Pons (tissue), 1 donor: Measurements from ENCODE around the gene FSTL4.

ENCODE experiments used
- DNase-seq: peaks from one replicate; pipeline ENCODE4 v3.0.0-alpha.2; 2016; ENCODE audit warnings: low spot score

Gene FSTL4

DNA sequence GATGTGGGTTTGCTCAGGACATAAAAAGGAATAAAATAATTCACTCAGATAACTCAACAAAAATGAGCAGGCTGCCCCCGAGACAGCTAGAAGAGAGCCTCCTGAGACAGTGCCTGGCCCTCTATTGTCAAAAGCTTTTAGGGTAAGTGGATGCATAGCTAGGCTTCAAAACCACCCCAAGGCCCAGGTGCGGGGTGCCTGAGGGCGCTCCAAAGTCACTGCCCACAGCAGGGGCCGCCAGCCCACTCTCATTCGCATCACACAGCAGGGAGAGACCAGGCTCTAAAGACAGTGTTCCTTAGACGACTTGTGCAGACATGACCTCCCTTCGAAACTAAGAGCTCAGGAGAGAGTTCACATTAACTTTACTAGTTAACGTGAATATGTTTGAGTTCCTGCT is 271.5 kb downstream of the FSTL4 start:
- no peak for DNase-seq

- DNase-seq = no peak
Measured at GRCh38 chr5:133340002-133340755, 272.2 kb downstream of the FSTL4 start.

GRCh38 chr5:133338504-133339355 is 273.6 kb downstream of the FSTL4 start:
- DNase-seq = no peak

GRCh38 chr5:133337795-133338445 is 274.4 kb downstream of the FSTL4 start:
- DNase-seq = no peak

DNA sequence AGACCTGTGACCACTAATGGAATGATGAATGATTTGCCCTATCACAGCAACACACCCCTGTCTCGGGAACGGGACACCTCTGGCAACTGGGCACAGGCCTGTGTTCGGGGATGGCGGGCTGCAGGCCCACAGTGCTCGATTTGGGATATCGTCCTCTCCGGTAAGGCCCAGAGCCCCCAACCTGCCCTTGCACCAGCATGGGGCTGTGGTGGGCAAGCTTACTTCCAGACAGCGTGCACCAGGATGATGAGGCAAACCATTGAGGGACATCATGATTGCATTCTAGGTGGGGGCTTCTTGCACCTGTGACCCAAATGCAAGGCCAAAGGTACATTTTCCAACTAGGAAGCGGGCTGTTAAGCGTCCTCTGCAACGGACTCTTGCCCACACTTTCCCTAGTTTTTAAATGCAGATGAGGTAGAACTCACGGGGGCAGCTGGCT is 275.4 kb downstream of the FSTL4 start:
- no peak for DNase-seq

DNA sequence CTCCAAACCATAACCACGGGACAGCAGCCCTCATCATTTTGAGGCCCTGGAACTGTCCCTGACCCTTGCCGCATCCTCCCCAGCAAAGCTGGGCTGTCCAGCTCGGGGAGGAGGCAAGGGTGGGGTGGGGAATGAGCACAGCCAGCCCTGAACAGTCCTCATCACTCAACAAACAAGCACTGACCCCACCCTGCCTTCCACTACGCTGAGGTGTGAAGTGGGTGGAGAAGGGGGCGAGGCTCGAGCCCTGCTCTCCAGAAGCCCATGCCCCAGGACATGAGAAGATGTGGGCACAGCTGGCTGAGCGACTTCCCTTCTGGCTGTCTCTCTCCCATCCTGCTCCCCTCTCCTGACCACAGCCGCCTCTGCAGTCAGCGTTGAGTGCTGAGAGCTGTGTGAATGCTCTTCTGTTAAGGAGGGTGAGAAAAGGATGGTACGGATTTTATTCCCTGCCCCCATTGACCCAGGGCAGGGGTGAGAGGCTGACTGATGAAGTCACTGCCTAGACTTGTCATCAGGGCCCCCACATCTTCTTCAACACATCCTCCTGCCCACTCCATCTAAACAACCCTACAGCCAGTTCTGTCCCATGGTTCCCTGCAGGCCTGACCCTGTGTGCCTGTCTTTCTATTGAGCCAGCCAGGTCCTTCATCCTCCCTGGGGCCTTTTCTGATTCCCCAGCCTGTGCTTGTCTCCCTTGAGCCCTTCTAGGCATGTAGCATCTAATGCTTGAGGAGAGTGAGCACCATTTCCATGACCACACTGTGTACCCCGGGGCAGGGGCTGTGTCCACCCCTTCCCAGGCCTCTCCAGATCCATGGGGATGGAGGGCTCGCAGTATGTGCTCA is 276.0 kb downstream of the FSTL4 start:
- DNase-seq = peak; percentile 1

- no peak for DNase-seq
Measured at GRCh38 chr5:133334796-133335639, 277.3 kb downstream of the FSTL4 start.

DNA sequence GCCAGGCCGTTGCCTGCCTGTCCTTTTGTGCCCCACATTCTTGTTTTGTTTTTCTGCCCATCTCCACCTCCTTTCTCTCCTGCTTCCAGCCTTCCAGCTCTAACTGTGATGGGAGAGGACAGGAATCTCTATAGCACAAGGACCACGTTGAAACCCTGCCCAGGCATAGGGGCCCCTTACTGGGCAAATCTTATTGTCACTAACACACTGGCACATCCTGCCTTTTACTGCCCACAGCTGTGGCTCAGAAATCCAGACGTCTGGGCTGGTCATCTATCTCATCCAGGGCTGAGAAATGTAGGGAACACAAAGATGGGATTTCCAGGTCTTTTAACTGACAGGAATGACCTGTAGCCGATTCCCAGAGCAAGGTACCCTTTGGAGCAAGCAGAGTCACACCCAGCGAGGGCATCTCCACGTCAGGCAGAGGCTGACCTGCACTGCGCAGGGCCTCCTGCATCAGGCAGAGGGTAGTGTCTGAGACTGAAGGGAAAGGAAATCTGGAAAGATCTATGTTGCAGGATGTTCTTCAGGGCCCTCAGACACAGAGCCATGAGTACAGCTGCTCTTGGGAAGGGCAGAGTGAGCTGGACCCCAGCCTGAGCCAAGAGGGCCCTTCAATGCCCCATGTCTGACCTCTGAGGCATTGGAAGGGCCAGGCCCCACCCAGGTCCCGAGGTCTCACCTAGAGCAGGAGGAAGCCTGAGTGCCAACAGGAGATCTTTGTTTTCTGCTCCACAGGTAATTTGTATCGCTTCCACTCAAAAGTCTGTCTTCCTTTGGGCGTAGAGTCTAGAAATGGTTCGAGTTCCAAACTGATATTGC is 278.8 kb downstream of the FSTL4 start:
- no peak for DNase-seq

DNA sequence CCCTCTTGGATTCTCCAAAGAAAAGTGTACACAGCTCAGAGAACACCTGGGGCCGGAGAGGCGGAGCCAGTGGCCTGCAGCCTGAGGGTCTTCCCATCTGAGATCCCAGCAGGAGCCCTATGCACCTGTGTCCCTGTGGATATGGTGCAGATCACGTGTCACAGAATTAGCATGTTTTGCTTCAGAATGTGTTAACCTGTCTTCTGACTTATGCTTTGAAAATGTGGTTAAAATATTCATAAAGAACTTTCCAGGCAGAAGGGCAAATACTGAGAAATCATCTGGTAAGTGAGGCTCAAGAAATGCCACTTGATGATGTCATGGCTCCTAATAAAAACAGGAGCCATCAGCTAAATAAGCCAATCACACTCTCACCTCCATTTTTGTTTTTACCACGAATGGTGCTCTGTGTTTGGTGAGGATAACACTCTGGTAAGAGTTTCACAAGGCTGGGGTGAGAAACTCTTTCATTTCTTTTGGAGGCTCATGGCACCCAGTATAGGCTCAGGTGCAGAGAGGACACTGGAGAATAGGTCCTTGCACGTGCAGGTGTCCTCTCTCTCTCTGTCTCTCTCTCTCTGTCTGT is 279.8 kb downstream of the FSTL4 start:
- DNase-seq = no peak

DNA sequence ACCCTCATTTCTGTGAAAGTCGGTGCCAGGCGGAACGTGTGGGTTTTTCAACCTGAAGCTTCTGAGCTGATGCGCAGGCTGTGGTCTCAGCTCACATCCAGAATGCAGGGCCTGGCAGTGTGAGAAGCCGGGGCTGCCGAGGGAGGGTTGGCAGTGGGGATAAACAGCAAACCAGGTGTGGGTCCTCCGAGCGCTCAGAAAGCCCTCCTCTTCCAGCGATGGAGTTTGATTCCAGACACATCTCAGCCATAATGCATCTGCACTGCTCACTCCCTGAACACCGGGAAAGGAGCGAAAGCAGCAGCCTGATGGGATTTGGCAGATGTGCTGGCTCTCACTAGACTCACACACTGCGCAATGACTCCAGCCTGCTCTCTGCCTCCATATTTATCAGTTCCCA is 280.4 kb downstream of the FSTL4 start:
- no peak for DNase-seq

- no peak for DNase-seq
Measured at GRCh38 chr5:133330956-133331355, 281.4 kb downstream of the FSTL4 start.

DNA sequence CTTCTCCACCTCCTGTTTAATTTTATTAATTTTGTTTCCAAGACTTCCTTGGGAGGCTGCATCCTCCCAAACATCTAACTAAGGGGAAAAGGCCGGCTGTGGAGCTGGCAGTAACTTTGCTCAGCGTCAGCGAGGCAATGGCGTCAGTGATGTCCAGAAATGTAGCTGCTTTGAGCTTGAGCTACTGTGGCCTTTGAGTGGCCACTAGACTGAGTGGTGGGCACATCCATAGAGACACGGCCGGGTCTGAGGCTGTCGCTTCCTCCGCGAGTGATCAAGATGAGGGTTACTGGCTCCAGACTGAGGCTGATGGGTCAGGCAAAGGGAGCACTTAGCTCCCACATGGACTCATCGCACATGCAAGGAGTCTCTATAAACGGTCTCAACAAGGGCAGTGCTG is 283.5 kb downstream of the FSTL4 start:
- no peak for DNase-seq

GRCh38 chr5:133327946-133328401 is 284.4 kb downstream of the FSTL4 start:
- no peak for DNase-seq

DNA sequence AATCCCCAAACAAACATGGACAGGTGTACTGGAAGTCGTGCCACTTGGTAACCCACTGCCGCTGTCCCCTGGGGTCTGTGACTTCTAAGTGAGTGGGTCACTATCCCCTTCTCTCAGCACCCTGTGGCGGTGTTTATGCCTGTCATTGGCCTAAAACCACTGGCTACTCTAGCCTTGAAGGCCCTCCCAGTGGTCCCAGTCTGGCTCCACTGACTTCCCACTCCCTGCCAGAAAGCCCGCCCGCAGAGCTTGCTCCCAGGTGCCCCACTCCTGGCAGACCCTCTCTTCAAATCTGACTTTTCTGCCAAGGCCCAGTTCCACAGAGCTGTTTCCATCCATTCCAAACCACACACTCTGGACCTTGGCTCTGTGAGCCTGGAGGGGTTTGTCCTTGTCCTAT is 286.0 kb downstream of the FSTL4 start:
- no peak for DNase-seq

- DNase-seq = no peak
Measured at GRCh38 chr5:133325864-133326263, 286.5 kb downstream of the FSTL4 start.

DNA sequence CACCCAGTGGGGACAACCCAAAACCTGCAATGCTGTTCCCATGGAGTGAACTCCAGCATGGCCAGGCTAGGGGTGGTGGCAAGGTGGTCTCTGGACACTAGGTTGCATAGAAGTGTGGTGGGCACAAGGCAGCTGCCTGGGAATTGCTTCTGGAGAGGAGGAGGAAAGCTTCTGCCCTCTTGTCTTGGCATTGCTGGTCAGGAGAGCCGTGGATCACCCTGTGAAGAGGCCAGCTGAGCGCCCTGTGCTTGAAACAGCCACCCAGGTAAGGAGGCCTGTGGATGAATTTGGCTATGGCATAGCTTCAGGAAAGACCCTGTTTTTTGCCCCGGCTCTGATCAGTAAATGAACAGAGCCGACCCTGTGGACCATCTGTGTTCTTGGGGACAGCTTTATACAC is 287.4 kb downstream of the FSTL4 start:
- DNase-seq = no peak

- no peak for DNase-seq
Measured at GRCh38 chr5:133323494-133324457, 288.6 kb downstream of the FSTL4 start.

GRCh38 chr5:133322743-133323142 is 289.6 kb downstream of the FSTL4 start:
- no peak for DNase-seq
